CD4-positive, alpha-beta T cell treated with Interferon gamma for 1 hour (primary cell): ENCODE results near the gene M1AP.
"Not testable (repeated sequence)": the region's sequence is repeated elsewhere in the genome, so short reads cannot be mapped to it uniquely, and the experiment has no call there.

ENCODE experiments used
- DNase-seq: peaks from one replicate; pipeline ENCODE4 v3.0.0-alpha.2; 2020

Gene M1AP

GRCh38 chr2:74653589-74653984 is 5.5 kb upstream of the M1AP start:
- DNase-seq: no peak

DNA sequence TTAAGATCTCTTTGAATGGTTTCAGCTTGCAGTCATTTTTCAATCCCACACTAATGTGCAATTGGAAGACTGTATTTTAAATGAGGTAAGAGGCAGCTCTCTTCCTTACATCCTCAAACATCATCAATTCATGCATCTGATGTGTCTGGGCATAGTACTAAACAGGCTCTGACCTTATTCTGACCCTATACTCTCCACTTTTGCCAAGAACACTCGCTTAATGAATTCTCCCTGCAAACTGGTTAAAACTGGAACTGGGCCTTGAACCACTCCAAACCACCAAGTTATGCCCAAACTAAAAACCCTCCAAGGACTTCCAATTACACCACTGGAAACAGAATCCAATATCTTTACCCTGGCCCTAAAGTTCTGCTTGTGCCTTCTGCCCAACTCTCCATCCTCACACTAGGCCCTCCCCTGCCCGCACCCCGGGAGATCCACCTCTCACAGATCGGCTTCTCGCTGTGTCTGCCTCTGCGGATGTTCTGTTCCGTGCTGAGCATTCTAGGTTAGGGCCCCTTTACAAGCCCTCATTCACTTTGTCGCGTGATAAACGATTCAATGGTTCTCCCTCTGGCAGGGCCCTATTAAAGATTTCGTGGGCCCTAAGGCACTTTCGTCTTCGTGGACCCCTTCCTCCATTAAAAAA is 1.2 kb downstream of the M1AP start:
- no peak for DNase-seq

- DNase-seq: no peak
These were observed 1.9 kb downstream of the M1AP start for GRCh38 chr2:74646201-74646600.

DNA sequence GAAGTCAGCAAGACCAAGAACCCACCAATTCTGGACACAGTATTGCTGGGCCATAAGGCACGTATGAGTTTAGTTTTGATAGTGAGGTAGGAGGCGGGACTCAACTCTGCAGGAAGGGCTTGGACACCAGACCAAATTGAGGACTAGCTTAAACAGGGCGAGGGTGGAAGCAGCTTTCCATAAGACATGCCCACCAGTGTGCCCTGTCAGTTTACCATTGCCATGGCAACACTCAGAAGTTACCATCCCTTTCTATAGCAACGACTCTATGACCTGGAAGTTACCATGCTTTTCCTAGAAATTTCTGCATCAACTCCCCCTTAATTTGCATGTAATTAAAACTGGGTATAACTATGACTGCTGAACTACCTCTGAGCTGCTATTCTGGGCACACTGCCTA is 2.8 kb downstream of the M1AP start:
- DNase-seq: no peak

GRCh38 chr2:74639550-74639949 is 8.6 kb downstream of the M1AP start:
- no peak for DNase-seq

- DNase-seq: no peak
These were observed 15.2 kb downstream of the M1AP start for GRCh38 chr2:74632939-74633312.

DNA sequence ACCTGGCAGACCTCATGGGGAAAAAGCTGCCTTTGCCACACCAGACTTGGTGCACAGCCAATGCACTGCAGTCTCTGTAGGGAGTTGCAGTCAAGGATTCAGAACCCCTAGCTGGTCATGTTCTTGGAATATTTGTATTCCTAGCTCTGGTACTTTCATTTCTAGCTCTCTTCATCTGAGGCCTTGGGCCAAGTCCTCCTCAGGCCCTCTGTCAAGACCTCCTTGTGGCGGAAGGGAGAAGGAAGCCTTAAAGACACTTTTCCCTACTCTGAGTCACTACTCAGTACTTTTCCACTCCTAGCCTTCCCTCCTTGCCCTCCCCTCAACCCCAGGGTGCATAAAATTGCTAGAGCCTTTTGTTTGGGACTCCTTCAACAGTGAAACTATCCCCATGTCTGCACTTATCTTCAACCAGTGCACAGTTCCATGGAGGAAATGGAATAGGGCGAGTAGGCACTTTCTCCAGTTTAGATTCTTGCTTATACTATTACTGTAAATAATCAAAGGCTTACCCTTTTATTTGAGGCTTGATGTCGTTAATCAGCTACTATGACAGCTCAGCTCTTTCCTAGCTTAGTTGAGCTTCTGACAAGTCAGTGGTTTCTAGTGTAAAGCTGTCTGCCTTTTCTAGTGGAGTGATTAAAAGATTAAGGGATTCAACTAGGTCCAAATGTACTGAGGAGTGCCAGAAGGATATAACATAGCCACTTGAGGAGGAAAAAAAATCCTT is 15.8 kb downstream of the M1AP start:
- no peak for DNase-seq

- DNase-seq: not testable (repeated sequence)
These were observed 17.7 kb downstream of the M1AP start for GRCh38 chr2:74630454-74630853.

DNA sequence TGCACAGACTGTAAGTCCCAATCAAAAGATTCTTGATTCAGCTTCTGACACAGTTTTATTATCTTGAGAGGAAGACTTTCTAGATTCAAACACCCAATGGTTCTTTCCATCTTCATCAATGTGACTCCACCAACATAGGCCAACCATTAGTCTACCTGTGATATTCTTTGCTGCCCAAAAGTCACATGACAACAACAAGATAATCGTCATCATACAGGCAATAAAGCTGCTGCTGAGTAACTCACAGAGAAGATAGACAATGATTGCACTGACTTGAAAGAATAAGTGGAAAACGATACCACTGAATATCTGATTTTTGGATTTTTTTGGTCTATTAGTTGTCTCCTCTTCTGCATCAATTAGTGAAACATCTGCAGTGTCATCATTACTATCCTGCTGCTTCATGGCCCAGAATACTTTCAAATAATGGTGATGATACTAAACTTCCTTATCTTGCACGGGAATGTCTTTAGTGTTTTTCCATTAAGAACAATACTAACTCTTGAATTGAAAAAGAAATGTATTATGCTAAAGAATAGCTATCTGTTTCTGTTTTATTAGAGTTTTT is 19.5 kb downstream of the M1AP start:
- DNase-seq: no peak

- DNase-seq: no peak
These were observed 22.3 kb downstream of the M1AP start for GRCh38 chr2:74625658-74626425.

DNA sequence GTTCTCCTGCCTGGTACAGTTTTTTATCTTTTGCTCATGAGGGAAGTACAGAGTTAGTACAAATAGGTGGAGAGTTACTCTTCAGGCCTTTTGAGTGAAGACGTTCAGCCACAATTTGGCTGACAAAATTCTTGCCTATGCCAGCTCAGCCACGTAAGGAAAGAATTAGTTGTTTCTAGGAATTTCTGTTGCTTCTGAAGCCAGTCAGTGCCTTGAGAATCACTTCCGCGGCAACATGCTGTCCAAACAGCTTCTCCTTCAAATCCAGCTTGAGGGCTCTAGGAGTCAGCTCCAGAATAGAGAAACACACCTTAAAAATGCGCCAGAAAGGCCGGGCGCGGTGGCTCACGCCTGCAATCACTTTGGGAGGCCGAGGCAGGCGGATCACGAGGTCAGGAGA is 27.5 kb downstream of the M1AP start:
- DNase-seq: no peak

DNA sequence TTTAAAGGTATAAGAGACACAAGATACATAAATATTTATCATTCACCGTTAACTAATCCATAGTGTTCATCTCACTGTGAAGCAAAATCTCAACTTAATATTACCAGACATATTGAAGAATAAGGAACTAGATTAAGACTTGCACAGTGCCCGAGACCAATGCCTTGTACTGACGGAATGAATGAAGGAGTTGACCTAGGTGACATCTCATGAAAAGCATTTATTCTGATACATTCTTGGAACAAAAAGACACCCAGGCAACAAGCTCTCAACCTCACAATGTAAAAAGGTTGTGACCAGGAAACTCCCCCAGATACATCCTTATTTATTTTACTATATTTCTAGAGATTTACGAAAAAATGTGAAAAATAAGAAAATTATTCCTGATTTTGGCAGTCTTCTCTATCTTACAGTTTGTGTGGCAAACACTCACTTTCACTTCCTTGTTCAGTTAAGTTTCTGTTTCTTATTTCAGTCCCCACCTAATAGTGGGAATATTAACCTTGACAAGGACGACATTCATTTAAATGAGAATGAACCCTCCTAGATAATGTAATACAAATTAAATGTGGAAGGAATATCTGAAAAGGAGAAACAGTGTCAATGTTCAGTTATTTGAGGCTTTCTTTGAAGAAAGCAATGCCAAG is 28.4 kb downstream of the M1AP start:
- no peak for DNase-seq

- DNase-seq: no peak
These were observed 29.6 kb downstream of the M1AP start for GRCh38 chr2:74618410-74619083.

DNA sequence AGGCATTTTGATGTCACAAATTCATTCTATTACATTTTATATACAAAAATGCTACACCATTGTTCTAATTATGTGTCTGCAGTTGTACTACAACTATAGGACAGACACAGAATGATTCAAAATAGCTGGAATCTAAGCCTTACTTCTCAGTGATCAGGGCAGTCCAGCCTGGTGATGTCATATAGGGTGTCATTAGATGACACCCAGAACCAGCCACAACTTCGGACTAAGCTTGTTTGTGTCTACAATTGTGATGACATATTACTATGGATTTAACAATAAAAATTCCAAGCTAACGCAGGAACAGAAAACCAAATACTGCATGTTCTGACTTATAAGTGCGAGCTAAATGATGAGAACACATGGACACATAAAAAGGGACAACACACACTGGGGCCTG is 31.0 kb downstream of the M1AP start:
- no peak for DNase-seq

DNA sequence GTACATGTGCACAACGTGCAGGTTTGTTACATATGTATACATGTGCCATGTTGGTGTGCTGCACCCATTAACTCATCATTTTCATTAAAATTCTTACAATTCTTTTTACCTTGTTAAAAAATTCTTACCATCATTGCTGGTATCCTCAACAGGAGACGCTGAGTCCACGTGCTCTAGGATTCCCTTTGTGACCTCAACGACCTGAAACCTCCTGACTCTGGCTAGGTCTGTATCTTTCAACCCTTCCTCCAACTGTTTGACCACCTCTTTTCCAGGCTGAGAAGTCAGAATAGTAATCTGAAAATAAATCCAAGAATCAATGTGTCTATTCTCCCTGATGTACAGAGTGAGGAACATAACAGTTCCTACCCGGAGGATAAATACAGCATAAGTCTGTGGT is 41.2 kb downstream of the M1AP start:
- no peak for DNase-seq

DNA sequence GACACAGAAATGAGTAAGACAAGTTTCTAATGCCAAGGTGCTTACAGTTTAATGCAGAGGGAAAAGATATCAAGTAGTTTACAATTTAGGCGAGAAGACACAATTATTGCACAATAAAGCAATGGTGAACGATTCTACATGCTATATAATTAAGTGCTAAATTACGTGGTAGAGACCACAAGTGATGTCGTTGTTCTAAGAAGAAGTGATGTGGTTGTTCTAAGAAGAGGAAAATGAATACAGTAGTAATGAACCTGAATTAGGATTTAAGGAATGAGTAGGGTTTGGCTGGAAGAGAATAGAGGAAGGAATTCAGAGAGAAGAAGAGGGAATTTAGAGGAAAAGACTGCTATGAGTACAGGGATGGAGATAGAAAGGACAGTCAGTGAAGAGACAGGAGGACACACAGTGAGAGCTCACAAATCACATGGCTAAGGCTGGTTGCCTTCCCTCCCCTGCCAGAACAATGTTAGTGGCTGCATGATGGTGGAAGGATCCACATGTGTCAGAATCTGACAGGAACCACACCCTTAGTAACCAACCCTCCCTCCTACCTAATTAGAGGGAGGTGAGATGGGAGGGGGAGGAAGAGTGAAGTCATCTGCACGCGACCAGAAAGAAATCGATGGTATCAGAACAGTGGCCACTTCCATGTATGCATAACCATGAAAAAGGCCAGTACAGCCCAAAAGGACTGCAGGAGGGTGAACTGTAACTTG is 44.7 kb downstream of the M1AP start:
- DNase-seq: no peak

GRCh38 chr2:74602586-74603281 is 45.4 kb downstream of the M1AP start:
- no peak for DNase-seq

DNA sequence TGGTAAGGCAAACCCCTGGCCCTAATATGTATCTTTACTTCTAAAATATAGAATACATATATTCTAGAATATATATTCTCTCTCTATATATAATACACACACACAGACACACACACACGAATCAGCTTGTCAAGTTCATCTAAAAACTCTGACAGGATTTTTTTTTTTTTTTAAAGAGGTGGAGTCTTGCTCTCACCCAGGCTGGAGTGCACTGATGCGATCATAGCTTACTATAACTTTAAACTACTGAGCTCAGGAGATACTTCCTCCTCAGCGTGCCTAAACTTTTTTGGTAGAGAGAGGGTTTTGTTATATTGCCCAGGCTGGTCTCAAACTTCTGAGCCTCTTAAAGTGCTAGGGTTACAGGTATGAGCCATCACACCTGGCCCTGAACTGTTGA is 48.5 kb downstream of the M1AP start:
- no peak for DNase-seq

DNA sequence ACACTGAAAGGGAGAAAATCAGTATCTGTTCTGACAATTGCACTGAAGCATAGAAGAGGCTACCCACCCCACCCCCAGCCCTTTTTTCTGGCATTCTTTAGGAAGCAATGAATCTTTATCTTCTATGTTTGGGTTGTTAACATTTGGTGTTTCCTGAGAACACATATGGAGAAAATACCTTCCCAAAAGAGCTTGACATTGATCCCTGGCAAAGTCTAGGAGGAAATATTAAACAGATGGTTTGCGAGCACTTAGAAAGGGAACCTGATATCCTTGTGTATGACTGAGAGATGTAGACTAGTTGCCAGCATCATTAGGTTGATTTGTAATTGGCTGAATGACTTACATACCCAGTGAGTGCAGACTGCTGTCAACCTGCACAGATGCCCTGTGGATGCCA is 50.7 kb downstream of the M1AP start:
- DNase-seq: no peak

- no peak for DNase-seq
These were observed 51.5 kb downstream of the M1AP start for GRCh38 chr2:74596584-74596983.
